ENCODE results near the gene SOAT2. TPM values are rescaled to one million over a fixed set of nuclear protein-coding genes. Genes with fewer than 3 reads are reported as not detected.

Gene SOAT2
- total and polyA plus RNA-seq, 2 of the 4 experiments (the other 2 are of a cell fraction): 0.18 to 0.39 TPM

GRCh38 chr12:53113136-53113705, 9.9 kb downstream of the SOAT2 start:
- no peaks in the 10 kb centered on the region for H3K4me1 ChIP-seq (ENCODE audit: control insufficient read depth, insufficient read depth, low read length)
- no peak for DNase-seq
- H2AK9ac ChIP-seq (replicated peaks; ENCODE audit: low read depth, low read length, poor library complexity): no peak overlapping the region
- no TSS peak for BruUV-seq (replicated peaks)
- WGBS, 2 experiments (ENCODE audit: extremely low coverage in 2 of 2, insufficient read length in 1 of 2): 78% methylated on average over 3 of the region's 12 CpGs; no CpG with 5 or more reads in 1 of the 2 experiments
- H4K91ac ChIP-seq (ENCODE audit: insufficient read depth, low read depth, low read length): no peak overlapping the region
- no peak overlapping the region for H2BK5ac ChIP-seq (ENCODE audit: low read depth, low read length, poor library complexity, severe bottlenecking)
- H4K8ac ChIP-seq (ENCODE audit: low read depth in 2 of 2, low read length in 2 of 2): no peak overlapping the region
- ATAC-seq (ENCODE audit: low read depth): no peak
- ChIA-PET CTCF (no interaction called here), POLR2A (ENCODE audit: unreplicated experiment) (no interaction called here)
- no peak overlapping the region for H3K56ac ChIP-seq (ENCODE audit: extremely low read depth, insufficient read depth, low read length)
- H2AK5ac ChIP-seq (ENCODE audit: low read depth, low read length): no peak overlapping the region
- in situ Hi-C loops (cut with MboI; ENCODE audit: low sequenced_read_pairs) (no loop called here), dilution Hi-C loops (cut with HindIII; ENCODE audit: low sequenced_read_pairs, unreplicated experiment) (no loop called here), intact Hi-C loops (cut with micrococcal nuclease) (no loop called here)
- H3K4ac ChIP-seq (ENCODE audit: low read depth, low read length): no peak overlapping the region
- no peak overlapping the region for H2BK20ac ChIP-seq (ENCODE audit: low read depth, low read length)
- no peak for TF ChIP-seq RCOR1 (IDR thresholded peaks at IDR 0.05; ENCODE audit: insufficient replicate concordance, low read length)
- no peak for TF ChIP-seq RFX5 (IDR thresholded peaks at IDR 0.05; ENCODE audit: low read depth, low read length)
- H3K9me3 ChIP-seq (ENCODE audit: control insufficient read depth, insufficient read depth, low read length): no peaks in the 10 kb centered on the region
- no peak overlapping the region for H3K14ac ChIP-seq (replicated peaks; ENCODE audit: low read depth, low read length)
- no peak overlapping the region for H3K27ac ChIP-seq (ENCODE audit: insufficient read depth, low read length)
- H2BK15ac ChIP-seq (ENCODE audit: low read depth, low read length): no peak overlapping the region
- H2AFZ ChIP-seq (replicated peaks; ENCODE audit: low read length, poor library complexity): peak overlapping the region; percentile 11
- H3K4me2 ChIP-seq (ENCODE audit: low read depth, low read length): no peak overlapping the region
- H3K9ac ChIP-seq (ENCODE audit: low read depth, low read length): no peak overlapping the region
- H3K36me3 ChIP-seq (ENCODE audit: control insufficient read depth, insufficient read depth, low read length): no peaks in the 10 kb centered on the region
- H3K27me3 ChIP-seq (ENCODE audit: control insufficient read depth, insufficient read depth, low read length): no peaks in the 10 kb centered on the region
- no peaks in the 10 kb centered on the region for H3K9me1 ChIP-seq (ENCODE audit: insufficient read depth, low read length)
- no peak overlapping the region for H3K4me3 ChIP-seq (ENCODE audit: insufficient read depth, low read depth, low read length)
- H3K18ac ChIP-seq (ENCODE audit: low read depth, low read length): no peak overlapping the region
- H3K23ac ChIP-seq (ENCODE audit: low read depth, low read length): no peak overlapping the region
- no peak overlapping the region for H4K5ac ChIP-seq (ENCODE audit: low read depth, low read length)
- no peak overlapping the region for H2BK120ac ChIP-seq (ENCODE audit: low read depth, low read length)
- H4K20me1 ChIP-seq (ENCODE audit: insufficient read depth, low read length): no peaks in the 10 kb centered on the region
- no peaks in the 10 kb centered on the region for H3K79me1 ChIP-seq (ENCODE audit: low read depth in 1 of 2, low read length in 2 of 2)
